Stimulated activated CD4-positive, alpha-beta T cell treated with anti-CD3 and anti-CD28 coated beads, Interleukin-2, amount 100 ng/mL, for 24 hours (primary cell): Measurements from ENCODE around the gene PNLIPRP2.

Experiments used
- DNase-seq, 2 donors: peaks; one replicate each; pipeline ENCODE4 v3.0.0-alpha.2; 2020

The PNLIPRP2 gene

DNA sequence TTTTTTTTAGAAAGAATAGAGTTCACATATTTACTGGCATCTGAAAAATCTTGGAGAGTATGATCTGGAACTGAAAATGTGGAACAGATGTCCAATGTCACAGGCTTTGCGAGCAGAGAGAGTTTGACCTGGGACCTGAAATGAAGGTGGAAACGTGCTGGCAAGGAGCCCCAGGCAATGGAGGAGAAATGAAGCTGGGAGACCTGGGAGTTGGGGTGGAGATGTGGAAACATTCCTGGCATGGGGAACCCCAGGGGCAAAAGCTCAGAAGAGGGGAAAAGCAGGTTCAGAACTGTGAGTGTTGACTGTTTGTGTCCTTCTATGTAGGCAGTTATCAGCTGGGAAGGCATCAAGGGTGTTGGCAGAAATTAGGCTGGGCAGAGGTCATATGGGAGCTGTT lies 7.3 kb upstream of the PNLIPRP2 start:
- DNase-seq, result no peak

DNA sequence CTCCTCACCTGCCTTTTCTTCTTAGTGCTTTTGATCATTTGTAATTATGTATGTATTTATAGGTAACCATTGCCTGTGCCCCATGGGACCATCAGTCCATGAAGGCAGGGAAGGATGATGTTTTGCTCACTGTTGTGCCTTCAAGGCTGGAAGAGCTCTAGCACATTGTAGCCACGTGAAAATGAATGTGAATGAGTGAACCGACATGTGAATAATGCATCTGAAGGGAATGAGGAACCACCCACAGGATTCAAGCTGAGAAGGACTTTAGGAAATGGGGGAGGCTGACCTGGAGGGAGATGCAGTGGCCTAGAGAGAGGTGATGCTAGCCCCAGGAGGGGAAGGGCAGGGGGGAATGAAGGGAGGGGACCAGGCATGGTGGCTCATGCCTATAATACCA lies 6.0 kb upstream of the PNLIPRP2 start:
- no peak for DNase-seq

DNA sequence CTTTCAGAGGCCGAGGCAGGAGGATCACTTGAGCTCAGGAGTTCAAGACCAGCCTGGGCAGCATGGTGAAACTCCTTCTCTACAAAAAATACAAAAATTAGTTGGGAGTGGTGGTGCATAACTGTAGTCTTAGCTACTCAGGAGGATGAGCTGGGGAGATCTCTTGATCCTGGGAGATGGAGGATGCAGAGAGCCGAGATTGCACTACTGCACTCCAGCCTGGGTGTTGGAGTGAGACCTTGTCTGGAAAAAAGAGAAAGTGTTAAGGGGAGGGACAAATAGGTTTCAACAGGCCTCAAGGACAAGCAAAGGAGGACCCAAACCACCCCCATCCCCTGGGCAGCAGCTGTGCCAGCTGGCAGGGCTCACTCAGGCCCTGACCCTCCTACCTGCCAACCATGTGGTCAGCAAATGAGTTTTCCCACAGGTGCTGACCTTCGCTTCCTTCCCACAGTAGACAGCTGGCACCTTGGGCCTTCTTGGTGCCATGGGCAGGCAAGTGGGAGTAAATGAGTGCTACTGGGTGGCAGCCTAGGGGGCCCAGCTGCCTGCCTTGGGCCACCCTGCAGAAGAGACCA lies 5.5 kb upstream of the PNLIPRP2 start:
- DNase-seq, result no peak

DNA sequence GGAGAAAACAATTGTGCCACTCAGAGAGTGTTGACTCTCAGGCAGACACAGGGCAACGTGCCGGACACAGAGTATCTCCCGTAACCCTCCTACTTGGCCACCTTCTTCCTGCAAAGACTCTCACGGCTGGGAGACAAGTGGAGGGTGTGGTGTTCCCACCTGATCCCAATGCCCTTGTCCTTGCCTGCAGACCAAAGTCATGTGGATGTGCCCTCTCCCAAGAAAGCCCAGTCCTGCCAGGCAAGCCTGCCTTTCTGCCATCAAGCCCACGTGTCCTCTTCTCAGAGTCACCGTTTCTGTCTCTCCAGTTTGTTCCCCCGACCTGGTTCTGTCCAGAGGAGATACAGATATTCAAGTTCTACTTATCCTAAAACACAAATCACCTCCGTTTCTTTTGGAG lies 723 bp downstream of the PNLIPRP2 start:
- no peak for DNase-seq

- no peak for DNase-seq
Measured at GRCh38 chr10:116621934-116622655, 1.3 kb downstream of the PNLIPRP2 start.

DNA sequence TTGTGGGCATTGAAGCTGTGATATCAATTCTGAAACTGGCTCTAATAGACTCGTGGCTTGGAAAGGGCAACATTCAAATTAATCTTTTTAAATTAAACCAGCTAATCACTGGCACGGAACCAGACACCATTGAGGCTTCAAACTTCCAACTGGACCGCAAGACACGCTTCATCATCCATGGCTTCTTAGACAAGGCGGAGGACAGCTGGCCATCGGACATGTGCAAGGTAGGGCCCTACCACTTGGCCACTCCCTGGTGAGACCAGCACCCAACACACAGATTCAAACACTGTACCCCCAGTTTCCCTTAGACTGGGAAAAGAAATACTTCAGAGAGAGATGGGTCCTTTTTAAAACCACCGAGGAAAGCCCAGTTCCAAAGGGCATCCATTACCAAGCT lies 5.1 kb downstream of the PNLIPRP2 start:
- no peak for DNase-seq

GRCh38 chr10:116626815-116627214 lies 6.1 kb downstream of the PNLIPRP2 start:
- DNase-seq, result no peak

DNA sequence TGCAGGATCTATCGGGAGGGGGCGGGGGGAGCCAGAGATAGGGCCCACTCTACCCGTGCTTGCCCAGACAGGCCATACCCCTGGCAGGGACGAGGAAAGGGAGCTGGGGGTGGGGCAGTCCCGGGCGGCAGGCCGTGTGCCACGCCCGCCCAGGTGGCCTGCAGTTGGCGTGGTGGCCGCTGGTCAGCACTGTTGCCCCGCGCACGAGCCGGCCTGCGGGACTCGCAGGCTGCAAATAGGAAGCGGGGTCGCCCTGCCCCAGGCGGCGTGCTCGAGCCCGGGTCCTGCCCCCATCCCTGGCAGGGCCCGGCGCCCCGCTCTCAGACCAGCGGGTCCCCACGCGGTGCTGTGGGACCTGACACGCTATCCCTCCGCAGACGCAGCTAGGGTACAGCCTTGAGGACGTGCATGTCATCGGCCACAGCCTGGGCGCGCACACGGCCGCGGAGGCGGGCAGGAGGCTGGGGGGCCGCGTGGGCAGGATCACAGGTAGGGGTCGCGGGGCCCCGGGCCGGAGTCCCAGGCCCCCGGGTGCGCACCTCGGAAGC lies 6.7 kb downstream of the PNLIPRP2 start:
- no peak for DNase-seq

GRCh38 chr10:116629340-116629739 lies 8.6 kb downstream of the PNLIPRP2 start:
- no peak for DNase-seq

- no peak for DNase-seq
Measured at GRCh38 chr10:116630020-116630419, 9.3 kb downstream of the PNLIPRP2 start.

DNA sequence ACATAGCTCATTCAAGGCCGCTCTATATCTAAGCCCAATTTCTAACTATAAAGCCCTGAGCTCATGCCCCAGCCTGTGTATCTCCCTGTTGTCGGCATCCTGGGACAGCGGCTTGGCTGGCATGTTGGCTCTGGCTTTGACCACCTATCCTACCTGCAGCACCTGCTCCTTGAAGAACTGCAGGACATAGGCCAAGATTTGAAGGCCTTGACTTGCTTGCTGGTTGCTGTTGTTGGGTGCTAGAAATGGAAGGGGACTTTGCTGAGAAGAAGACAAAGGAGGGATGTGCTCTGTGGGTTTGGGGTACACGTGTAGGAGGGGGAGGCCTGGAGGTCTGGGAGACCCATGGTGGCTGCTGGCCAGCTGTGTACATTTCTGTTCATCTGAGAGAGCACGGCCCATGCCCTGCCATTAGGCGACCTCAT lies 11.1 kb downstream of the PNLIPRP2 start:
- no peak for DNase-seq

DNA sequence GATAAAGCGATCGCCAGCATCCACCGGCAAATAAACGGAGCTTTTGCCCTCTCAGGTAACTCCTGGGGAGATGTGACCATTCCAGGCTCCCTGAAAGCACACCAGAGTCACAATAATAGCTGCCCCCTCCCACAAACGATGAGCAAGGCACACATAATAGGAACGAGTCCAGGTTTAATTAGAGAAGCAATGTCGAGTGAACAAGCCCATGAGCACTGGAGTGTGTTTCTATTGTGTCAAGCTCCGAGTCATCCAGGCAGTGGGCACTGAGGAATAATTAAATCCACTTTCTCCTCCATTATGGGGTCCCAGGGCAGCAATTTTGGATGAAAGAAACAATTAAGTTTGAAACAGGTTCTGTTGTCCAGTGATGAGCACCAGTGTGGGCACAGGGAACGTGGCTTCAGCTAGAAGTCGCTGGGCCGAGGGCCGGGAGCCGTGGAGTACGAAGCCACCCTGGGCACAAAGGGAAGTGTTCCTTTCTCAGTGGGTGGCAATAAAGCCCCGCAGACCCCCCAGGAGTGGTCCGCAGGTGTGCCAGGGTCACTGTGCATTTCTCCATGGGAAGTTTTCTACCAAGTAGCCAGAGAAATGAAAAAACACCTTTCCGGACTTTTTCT lies 12.0 kb downstream of the PNLIPRP2 start:
- DNase-seq, result no peak

- DNase-seq, result no peak
Measured at GRCh38 chr10:116633216-116633600, 12.5 kb downstream of the PNLIPRP2 start.

DNA sequence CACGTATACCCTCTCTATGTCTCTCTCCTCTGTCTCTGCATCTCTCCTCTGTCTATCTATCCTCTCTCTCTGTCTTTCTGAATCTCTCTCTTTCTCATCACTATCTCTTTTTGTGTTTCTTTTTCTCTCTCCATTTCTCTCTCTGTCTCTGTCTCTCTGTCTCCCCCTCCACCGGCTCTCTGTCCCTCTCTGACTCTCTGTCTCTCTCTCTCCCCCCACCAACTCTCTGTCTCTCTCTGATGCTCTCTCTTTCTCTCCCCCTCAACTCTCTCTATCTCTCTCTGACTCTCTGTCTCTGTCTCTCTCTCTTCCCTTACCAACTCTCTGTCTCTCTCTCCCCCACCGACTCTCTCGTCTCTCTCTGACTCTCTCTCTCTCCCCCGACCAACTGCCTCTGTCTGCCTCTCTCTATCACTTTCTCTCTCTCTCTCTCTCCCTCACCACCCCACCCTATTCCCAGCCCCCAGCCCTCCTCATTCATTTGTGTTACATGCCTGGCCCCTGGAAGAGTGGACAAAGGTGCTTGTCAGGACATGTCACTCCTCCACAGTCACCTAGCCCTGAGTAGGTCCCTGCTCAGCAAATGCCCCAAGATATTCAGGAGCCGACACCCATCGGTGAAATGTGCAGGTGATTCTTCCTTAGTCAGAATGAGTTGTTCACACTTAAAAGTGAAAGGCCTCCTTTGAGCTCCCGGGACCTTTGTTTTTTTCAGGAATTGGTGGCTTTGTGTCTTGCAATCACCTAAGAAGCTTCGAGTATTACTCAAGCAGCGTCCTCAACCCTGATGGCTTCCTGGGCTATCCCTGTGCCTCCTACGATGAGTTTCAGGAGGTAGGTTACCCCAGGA lies 13.6 kb downstream of the PNLIPRP2 start:
- DNase-seq, result no peak

GRCh38 chr10:116636385-116636784 lies 15.6 kb downstream of the PNLIPRP2 start:
- no peak for DNase-seq

DNA sequence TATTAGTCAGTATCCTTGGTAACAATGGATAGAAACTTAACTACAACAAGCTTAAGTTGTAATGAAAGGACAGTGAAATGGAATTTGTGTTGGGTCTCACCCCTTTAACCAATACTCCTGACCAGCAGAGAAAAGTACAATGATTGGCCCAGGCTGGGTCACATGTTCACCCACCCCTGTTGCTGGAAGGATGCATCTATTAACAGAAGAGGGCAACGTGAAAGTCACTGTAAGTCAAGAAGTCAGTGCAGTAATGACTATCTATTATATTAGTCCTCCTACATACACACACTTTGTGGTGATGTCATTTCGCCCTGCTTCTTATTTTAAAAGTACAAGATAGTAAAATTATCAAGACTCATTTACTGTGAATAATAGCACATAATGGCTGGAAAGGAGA lies 16.2 kb downstream of the PNLIPRP2 start:
- DNase-seq, result no peak

DNA sequence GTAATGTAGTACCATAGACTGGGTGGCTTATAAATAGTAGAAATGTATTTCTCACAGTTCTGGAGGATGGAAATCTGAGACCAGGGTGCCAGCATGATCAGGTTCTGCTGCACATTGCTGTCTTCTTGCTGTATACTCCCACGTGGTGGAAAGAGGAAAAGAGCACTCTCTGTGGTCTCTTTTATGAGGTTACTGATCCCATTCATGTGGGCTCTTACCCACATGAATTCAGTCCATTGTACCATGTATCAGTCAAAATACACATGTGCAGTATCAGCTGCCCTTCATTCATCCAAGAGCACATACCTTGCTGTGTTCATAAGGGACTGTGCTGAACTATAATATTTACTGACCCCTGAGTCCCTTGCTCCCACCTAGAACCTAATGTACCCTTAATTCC lies 17.1 kb downstream of the PNLIPRP2 start:
- DNase-seq, result no peak

DNA sequence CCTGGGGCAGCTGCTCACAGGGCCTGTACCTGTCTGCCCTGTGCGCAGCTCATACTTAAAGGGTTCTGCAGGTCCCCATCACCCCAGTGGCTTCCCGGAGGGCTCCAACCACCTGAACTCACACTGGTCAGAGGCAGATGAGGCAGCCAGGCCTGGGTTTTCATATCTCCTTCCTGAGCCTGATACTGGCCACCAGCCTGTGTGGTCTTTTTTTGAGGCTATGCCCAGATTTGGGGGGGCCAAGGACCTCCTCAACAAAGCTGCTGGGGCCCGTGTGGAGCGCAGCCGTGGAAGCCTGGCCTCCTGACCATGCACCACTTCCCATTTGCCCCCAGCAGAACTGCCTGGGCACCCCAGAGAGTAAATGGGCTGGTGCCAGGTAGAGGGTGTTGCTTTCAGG lies 25.7 kb downstream of the PNLIPRP2 start:
- DNase-seq, result no peak

- no peak for DNase-seq
Measured at GRCh38 chr10:116648903-116649302, 28.1 kb downstream of the PNLIPRP2 start.

GRCh38 chr10:116653885-116654284 lies 33.1 kb downstream of the PNLIPRP2 start:
- DNase-seq, result no peak

DNA sequence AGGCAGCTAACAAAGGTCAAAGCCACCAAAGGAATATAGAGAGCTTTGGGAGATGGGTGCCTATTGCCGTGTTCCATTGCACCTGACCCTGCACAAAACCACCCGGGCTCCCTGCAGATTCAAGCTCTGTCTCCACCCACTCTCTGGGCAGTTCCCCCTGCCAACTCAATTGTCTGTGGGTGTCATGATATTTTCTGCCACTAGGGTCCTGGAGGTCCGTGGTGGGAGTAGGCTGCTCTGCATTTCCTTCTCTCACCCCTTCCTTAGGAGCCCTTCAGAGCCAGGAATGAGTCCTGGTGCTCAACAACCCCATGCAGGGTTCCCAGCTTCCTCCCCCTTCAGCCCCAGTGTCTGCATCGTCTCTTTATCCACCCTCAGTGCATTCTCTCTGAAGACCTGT lies 34.1 kb downstream of the PNLIPRP2 start:
- DNase-seq, result no peak

- DNase-seq, result no peak
Measured at GRCh38 chr10:116655568-116655967, 34.8 kb downstream of the PNLIPRP2 start.

DNA sequence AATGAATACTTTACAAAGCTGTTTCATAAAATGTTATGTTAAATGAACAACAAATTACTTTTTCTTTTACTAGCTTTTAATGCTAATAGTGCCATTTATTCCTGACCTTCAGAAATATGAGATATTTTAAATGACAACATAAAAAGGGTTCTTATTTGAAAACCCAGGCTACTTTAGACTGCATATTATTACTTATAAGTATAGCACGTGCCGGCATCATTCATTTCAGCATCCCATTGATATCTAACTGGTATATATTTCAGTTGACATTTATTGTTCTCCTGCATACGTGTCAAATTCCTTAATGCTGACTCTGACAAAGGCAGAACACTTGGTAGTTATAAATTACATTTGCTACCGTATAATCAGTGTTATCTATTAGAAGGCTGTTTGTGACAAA lies 35.3 kb downstream of the PNLIPRP2 start:
- no peak for DNase-seq
